Caki2 (cell line): ENCODE results near the gene SPN. TPM values are rescaled to one million over a fixed set of nuclear protein-coding genes. Genes with fewer than 3 reads are reported as not detected.
"Not testable (repeated sequence)": the region's sequence is repeated elsewhere in the genome, so short reads cannot be mapped to it uniquely, and the experiment has no call there.

ENCODE experiments used
- DNase-seq: peaks from one replicate; pipeline ENCODE4 v3.0.0-alpha.2; 2015; ENCODE audit warnings: low read depth
- in situ Hi-C: cut with HindIII; loops from 2 replicates; pipeline ENCODE4 v1.10.0; 2016; ENCODE audit warnings: low sequenced_read_pairs, low pct_unique_long_range_greater_than_20kb, mixed read lengths
- total RNA-seq: library from RNA; depleted of rRNA; stranded (reverse); fragments of >200 nt; shearing (Covaris generic); gene quantifications from 2 replicates; pipeline ENCODE4 v1.2.3, GENCODE V29; 2014; ENCODE audit warnings: low replicate concordance

Gene SPN
- total RNA-seq, 1 experiment from 2014 or later = not detected

GRCh38 chr16:29667755-29668154, 4.7 kb downstream of the SPN start:
- no peak for DNase-seq
- in situ Hi-C loops = no loop called here

- in situ Hi-C loops = no loop called here
- DNase-seq = no peak
These were observed 5.2 kb downstream of the SPN start for GRCh38 chr16:29668267-29668666.

GRCh38 chr16:29673501-29673900, 10.5 kb downstream of the SPN start:
- DNase-seq = no peak
- in situ Hi-C loops = no loop called here

GRCh38 chr16:29674188-29674587, 11.1 kb downstream of the SPN start:
- DNase-seq = no peak
- in situ Hi-C loops = no loop called here

GRCh38 chr16:29675811-29676643, 13.0 kb downstream of the SPN start:
- in situ Hi-C loops = no loop called here
- DNase-seq = peak; percentile 35

- DNase-seq = no peak
- in situ Hi-C loops = no loop called here
These were observed 14.1 kb downstream of the SPN start for GRCh38 chr16:29676989-29677785.

- in situ Hi-C loops = no loop called here
- DNase-seq = peak; percentile 45
These were observed 15.7 kb downstream of the SPN start, which contains the start of gene QPRT for GRCh38 chr16:29678691-29679267. TSS of gene QPRT (plus strand) at chr16:29679180. CDS start at chr16:29679198, 18 bp downstream.

- DNase-seq = peak; percentile 70
- in situ Hi-C loops = no loop called here
These were observed 17.1 kb downstream of the SPN start for GRCh38 chr16:29680180-29680598.

- DNase-seq = no peak
- in situ Hi-C loops = no loop called here
These were observed 20.6 kb downstream of the SPN start for GRCh38 chr16:29683543-29684090.

- no peak for DNase-seq
- in situ Hi-C loops = no loop called here
These were observed 21.6 kb downstream of the SPN start for GRCh38 chr16:29684679-29685078.

- DNase-seq = no peak
- in situ Hi-C loops = no loop called here
These were observed 23.8 kb downstream of the SPN start for GRCh38 chr16:29686740-29687332.

- in situ Hi-C loops = no loop called here
- DNase-seq = no peak
These were observed 24.7 kb downstream of the SPN start for GRCh38 chr16:29687755-29688154.

- in situ Hi-C loops = no loop called here
- DNase-seq = no peak
These were observed 25.1 kb downstream of the SPN start for GRCh38 chr16:29688172-29688571.

GRCh38 chr16:29689490-29690351, 26.7 kb downstream of the SPN start:
- in situ Hi-C loops, DNase-seq: not testable (repeated sequence)

GRCh38 chr16:29692606-29693005, 29.6 kb downstream of the SPN start:
- DNase-seq, in situ Hi-C loops: not testable (repeated sequence)

- in situ Hi-C loops = no loop called here
- DNase-seq = no peak
These were observed 31.5 kb downstream of the SPN start for GRCh38 chr16:29694384-29695195.

GRCh38 chr16:29695675-29696074, 32.6 kb downstream of the SPN start:
- DNase-seq, in situ Hi-C loops: not testable (repeated sequence)
